Raji (cell line): ENCODE data around the gene MAP3K5.

Source experiments
- POLR2A ChIP-seq: IDR thresholded peaks from 2 replicates; pipeline ENCODE4 v1.6.1; 2011; ENCODE audit warnings: low read depth, low read length, control low read depth; ENCODE audit not compliant: insufficient read depth

MAP3K5 gene

GRCh38 chr6:136641873-136642465 is 150.3 kb downstream of the MAP3K5 start:
- no peak for TF ChIP-seq POLR2A

DNA sequence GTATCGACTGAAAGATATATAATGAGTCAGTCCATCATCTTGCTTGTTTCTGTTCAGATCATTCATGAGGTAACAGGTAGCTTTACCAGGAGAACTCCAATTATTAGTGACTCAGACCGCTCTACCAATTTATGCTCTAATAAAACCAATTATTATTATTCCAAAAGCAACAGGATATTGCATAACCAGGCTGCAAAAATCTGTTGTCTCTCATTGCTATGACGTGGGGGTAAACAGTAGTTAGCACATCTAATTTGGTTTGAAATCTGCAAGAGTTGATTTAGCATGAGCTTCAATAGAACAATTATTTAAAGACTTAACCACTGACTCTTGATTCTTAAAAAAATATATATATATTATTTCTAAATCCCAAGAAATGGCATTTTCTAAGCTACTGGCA is 151.1 kb downstream of the MAP3K5 start:
- no peak for TF ChIP-seq POLR2A

DNA sequence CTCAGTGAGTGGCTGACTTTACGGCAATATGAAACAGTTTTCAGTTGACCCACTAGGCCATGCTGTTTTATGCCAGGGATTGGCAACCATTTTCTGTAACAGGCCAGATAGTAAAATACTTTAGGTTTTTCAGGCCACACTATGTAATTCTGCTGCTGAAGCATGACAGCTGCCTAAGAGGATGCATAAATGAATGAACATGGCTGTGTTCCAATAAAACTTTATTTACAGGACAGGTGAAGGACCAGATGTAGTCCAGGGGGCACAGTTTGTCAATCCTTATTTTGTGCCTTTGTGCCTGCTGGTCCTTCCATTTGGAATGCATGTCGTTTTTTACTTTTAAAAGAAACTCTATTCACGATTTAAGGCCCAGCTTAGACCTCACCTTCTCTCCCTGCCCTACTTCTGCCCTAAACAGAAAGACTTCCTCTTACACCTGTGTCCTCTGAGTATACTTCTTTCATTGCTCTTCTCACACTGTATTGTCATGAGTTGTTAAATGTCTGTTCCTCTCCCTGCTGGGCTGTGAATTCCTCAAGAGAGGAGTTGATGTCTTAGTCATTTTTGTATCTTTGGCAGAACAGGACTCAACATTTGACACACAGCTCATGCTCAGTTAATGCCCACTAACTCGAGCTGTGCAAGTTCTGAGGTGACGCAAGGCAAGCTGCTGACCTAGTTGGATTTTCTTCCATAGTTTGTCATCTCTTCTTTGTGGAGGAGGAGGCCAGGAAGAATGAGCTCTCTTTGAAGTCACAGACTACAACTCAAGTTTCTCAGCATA is 152.0 kb downstream of the MAP3K5 start:
- TF ChIP-seq POLR2A = no peak

GRCh38 chr6:136639702-136640101 is 152.6 kb downstream of the MAP3K5 start:
- no peak for TF ChIP-seq POLR2A

GRCh38 chr6:136635615-136636014 is 156.7 kb downstream of the MAP3K5 start:
- TF ChIP-seq POLR2A = no peak

- TF ChIP-seq POLR2A = no peak
These were observed 158.9 kb downstream of the MAP3K5 start for GRCh38 chr6:136633355-136633754.

- no peak for TF ChIP-seq POLR2A
These were observed 163.3 kb downstream of the MAP3K5 start for GRCh38 chr6:136628996-136629395.

DNA sequence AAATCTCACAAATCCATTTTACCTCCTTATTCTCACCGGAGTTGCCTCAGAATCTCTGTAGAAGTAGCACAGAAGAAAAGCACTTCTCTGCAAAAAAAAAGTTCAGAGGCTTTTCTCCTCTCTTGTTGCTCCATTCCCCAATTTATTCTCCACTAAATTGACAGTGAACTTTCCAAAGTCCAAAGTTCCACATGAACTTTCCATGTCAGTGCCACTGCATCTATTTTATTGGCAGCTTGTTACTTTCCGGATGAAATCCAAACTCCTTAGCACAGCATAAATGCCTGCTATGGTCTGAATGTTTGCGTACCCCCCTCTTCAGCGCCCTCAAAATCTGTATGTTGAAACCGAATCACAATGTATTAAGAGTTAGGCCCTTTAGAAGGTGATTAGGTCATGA is 165.1 kb downstream of the MAP3K5 start:
- no peak for TF ChIP-seq POLR2A

- TF ChIP-seq POLR2A = no peak
These were observed 167.0 kb downstream of the MAP3K5 start for GRCh38 chr6:136625293-136625692.

DNA sequence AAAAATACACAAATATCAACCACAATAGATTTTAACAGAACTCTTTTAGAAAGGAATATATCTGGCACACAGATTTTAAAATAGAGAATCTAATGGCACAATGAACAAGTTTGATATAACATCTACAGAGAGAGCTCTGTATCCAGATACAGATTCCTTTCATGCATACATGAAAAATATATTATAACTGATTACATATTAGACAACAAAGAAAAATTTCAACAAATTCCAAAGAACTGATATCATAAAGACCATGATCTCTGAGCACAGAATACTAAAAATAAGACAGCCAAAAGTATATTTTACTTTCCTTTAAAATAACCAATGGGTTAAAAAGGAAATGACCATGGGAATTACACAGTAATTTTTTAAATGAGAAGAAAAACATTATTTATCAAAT is 167.9 kb downstream of the MAP3K5 start:
- TF ChIP-seq POLR2A = no peak

- no peak for TF ChIP-seq POLR2A
These were observed 174.2 kb downstream of the MAP3K5 start for GRCh38 chr6:136618086-136618485.

GRCh38 chr6:136616527-136616926 is 175.8 kb downstream of the MAP3K5 start:
- TF ChIP-seq POLR2A = no peak

GRCh38 chr6:136614994-136615393 is 177.3 kb downstream of the MAP3K5 start:
- no peak for TF ChIP-seq POLR2A

DNA sequence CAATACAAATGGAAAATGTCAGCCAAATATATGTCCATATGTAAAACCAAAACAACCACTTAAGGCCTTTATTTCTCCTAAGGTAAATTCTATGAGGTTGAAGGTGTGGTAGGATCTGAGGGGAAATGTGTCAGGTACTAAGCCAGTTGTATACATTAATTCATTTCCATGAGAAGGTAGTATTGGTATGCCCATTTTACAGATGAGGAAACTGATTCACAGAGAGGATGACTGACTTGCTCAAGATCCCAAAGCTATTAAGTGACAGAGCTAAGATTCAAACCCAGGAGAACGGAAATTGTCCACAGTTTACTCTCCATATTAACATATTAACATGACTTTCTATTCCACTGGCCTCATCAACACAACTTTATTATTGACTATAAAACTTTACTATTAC is 177.9 kb downstream of the MAP3K5 start:
- TF ChIP-seq POLR2A = no peak

- TF ChIP-seq POLR2A = no peak
These were observed 178.8 kb downstream of the MAP3K5 start for GRCh38 chr6:136613477-136613876.

DNA sequence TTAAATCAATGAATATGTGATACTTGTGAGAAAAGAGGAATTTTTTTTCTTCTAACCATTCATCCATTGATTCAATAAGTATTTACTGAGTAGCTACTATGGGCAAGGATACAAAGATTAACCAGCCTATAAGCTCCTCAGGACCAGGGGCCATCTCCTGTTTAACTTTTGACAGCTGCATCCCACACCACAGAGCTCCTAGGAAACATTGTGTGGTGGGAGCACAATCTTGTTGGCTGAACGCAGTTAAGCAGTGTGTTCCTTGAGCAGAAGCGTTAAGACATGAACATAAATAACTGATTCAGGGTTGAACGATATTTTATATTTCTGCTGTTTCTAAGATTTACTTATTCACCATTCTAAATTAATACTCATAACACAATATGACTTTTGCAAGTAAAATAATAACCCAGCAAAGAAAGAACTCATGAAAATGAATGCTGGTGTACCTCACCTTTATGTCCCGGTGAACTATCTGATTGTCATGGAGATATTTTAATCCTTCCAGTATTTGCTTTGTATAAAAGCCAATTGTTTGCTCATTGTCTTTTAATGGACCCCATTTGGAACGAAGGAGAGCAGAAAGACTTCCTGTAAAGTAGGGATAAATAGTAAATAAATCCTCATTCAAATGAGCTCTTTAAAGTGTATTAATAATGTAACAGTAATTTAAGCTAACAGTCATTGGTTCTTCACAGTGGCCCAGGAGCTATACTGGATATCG is 179.4 kb downstream of the MAP3K5 start:
- no peak for TF ChIP-seq POLR2A
